Uterus (tissue), 2 donors: ENCODE measurements around the gene SERPINB8.

Experiments used
- CTCF ChIP-seq, 4 experiments: fragments of 200-600 bp in 2 of 4; fragments of 450-650 bp in 2 of 4; sonication (generic) in 2 of 4; IDR thresholded peaks; one replicate each; pipeline ENCODE4 v1.5.1; 2016 to 2019; ENCODE audit warnings: antibody characterized with exemption in 4 of 4, mild to moderate bottlenecking in 2 of 4, moderate library complexity in 1 of 4
- POLR2A ChIP-seq, 2 donors: fragments of 450-650 bp; IDR thresholded peaks; one replicate each; pipeline ENCODE4 v1.6.1; 2016; ENCODE audit warnings: antibody characterized with exemption in 2 of 2, mild to moderate bottlenecking in 1 of 2, moderate library complexity in 1 of 2

- TF ChIP-seq CTCF (IDR thresholded peaks at IDR 0.05): no peak
- no peak for TF ChIP-seq POLR2A (IDR thresholded peaks at IDR 0.05)
Measured at GRCh38 chr18:64027931-64028695, 58.2 kb downstream of the SERPINB8 start.
